GM23338 (cell line): ENCODE measurements around the gene DAPK2.

Experiments used
- CREB1 ChIP-seq: fragments of 250-450 bp; sonication (Bioruptor Pico); IDR thresholded peaks from 2 replicates; pipeline ENCODE4 v1.5.0; 2020; ENCODE audit warnings: low read depth, mild to moderate bottlenecking, moderate library complexity
- EZH2 ChIP-seq: fragments of 200-600 bp; sonication (generic); IDR thresholded peaks from one replicate; pipeline ENCODE4 v1.8.0; 2017; ENCODE audit warnings: antibody characterized with exemption, mild to moderate bottlenecking, low read depth; ENCODE audit not compliant: unreplicated experiment
- EZH2phosphoT487 ChIP-seq: fragments of 200-600 bp; sonication (generic); IDR thresholded peaks from one replicate; pipeline ENCODE4 v1.8.1; 2018; ENCODE audit warnings: antibody characterized with exemption; ENCODE audit not compliant: unreplicated experiment
- NANOG ChIP-seq: IDR thresholded peaks from 2 replicates; pipeline ENCODE4 v1.6.1; 2016; ENCODE audit warnings: antibody characterized with exemption, borderline replicate concordance
- POLR2AphosphoS5 ChIP-seq: IDR thresholded peaks from 2 replicates; pipeline ENCODE4 v1.6.1; 2016; ENCODE audit warnings: antibody characterized with exemption, low read depth
- STAT1 ChIP-seq: IDR thresholded peaks from one replicate; pipeline ENCODE4 v1.6.1; 2016; ENCODE audit warnings: antibody characterized with exemption; ENCODE audit not compliant: unreplicated experiment
- ZNF462 ChIP-seq: fragments of 250-450 bp; sonication (Bioruptor Pico); IDR thresholded peaks from 2 replicates; pipeline ENCODE4 v1.5.0; 2020; ENCODE audit warnings: mild to moderate bottlenecking, moderate library complexity
- TF ChIP-seq, protein P1 (sequence below), 2 experiments: fragments of 200-600 bp in 1 of 2; sonication (generic) in 1 of 2; conservative IDR thresholded peaks; 2 replicates each; pipeline versions ENCODE4 v1.5.1 to v1.6.1; 2016 to 2017; ENCODE audit warnings: antibody characterized with exemption in 2 of 2, low read depth in 2 of 2, mild to moderate bottlenecking in 2 of 2, moderate library complexity in 1 of 2
- TF ChIP-seq, protein P2 (sequence below): IDR thresholded peaks from one replicate; pipeline ENCODE4 v1.6.1; 2018; ENCODE audit warnings: antibody characterized with exemption; ENCODE audit not compliant: unreplicated experiment

GRCh38 chr15:63858448-63858847 is 187.8 kb downstream of the DAPK2 start:
- TF ChIP-seq, protein P1, sequence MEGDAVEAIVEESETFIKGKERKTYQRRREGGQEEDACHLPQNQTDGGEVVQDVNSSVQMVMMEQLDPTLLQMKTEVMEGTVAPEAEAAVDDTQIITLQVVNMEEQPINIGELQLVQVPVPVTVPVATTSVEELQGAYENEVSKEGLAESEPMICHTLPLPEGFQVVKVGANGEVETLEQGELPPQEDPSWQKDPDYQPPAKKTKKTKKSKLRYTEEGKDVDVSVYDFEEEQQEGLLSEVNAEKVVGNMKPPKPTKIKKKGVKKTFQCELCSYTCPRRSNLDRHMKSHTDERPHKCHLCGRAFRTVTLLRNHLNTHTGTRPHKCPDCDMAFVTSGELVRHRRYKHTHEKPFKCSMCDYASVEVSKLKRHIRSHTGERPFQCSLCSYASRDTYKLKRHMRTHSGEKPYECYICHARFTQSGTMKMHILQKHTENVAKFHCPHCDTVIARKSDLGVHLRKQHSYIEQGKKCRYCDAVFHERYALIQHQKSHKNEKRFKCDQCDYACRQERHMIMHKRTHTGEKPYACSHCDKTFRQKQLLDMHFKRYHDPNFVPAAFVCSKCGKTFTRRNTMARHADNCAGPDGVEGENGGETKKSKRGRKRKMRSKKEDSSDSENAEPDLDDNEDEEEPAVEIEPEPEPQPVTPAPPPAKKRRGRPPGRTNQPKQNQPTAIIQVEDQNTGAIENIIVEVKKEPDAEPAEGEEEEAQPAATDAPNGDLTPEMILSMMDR (conservative IDR thresholded peaks at IDR 0.05; ENCODE audit: low read depth in 2 of 2) = no peak
- TF ChIP-seq CREB1 (CRISPR knock-in tag) (no peak), EZH2phosphoT487 (no peak), EZH2 (no peak), NANOG (no peak), ZNF462 (CRISPR knock-in tag) (no peak), POLR2AphosphoS5 (no peak), STAT1 (no peak)
- TF ChIP-seq, protein P2, sequence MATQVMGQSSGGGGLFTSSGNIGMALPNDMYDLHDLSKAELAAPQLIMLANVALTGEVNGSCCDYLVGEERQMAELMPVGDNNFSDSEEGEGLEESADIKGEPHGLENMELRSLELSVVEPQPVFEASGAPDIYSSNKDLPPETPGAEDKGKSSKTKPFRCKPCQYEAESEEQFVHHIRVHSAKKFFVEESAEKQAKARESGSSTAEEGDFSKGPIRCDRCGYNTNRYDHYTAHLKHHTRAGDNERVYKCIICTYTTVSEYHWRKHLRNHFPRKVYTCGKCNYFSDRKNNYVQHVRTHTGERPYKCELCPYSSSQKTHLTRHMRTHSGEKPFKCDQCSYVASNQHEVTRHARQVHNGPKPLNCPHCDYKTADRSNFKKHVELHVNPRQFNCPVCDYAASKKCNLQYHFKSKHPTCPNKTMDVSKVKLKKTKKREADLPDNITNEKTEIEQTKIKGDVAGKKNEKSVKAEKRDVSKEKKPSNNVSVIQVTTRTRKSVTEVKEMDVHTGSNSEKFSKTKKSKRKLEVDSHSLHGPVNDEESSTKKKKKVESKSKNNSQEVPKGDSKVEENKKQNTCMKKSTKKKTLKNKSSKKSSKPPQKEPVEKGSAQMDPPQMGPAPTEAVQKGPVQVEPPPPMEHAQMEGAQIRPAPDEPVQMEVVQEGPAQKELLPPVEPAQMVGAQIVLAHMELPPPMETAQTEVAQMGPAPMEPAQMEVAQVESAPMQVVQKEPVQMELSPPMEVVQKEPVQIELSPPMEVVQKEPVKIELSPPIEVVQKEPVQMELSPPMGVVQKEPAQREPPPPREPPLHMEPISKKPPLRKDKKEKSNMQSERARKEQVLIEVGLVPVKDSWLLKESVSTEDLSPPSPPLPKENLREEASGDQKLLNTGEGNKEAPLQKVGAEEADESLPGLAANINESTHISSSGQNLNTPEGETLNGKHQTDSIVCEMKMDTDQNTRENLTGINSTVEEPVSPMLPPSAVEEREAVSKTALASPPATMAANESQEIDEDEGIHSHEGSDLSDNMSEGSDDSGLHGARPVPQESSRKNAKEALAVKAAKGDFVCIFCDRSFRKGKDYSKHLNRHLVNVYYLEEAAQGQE = no peak
